Measurements from ENCODE around the gene EIF2S3. TPM values are rescaled to one million over a fixed set of nuclear protein-coding genes. Genes with fewer than 3 reads are reported as not detected.

The EIF2S3 gene
- total and polyA plus RNA-seq, 8 donors = 20.0 to 234 (median 74.6) TPM

Other genes starting within 250 kb of the EIF2S3 start
- gene APOO, start 147.0 kb upstream of the EIF2S3 start, total RNA-seq = 10 to 100 TPM in 3 of 5 donors, 1 to 10 TPM in 2; 2.0 to 22.3 (median 12.3) TPM
- 10 to 100 TPM; 16.4 to 29.4 (median 19.4) TPM for gene APOO, start 147.0 kb upstream of the EIF2S3 start, polyA plus RNA-seq
- not detected for gene CXorf58, start 146.9 kb upstream of the EIF2S3 start, total RNA-seq
- under 1 TPM in 1 of 3 donors, not detected in 2; 0.05 TPM for gene CXorf58, start 146.9 kb upstream of the EIF2S3 start, polyA plus RNA-seq
- gene KLHL15, start 27.8 kb upstream of the EIF2S3 start, total RNA-seq = 10 to 100 TPM in 1 of 5 donors, 1 to 10 TPM in 4; 1.2 to 41.3 (median 6.2) TPM
- 1 to 10 TPM; 1.1 to 4.5 (median 1.5) TPM for gene KLHL15, start 27.8 kb upstream of the EIF2S3 start, polyA plus RNA-seq
- gene ZFX, start 94.8 kb downstream of the EIF2S3 start, total RNA-seq = 10 to 100 TPM; 15.8 to 73.6 (median 21.7) TPM
- 1 to 10 TPM; 3.8 to 8.9 (median 4.8) TPM for gene ZFX, start 94.8 kb downstream of the EIF2S3 start, polyA plus RNA-seq

All from stomach (tissue), 8 donors.